RWPE2 (cell line): ENCODE results near the gene CUL1.

Experiments
- ATAC-seq: fragments of 200-7000 bp; cut with Tn5 transposase; 3 replicates; pipeline ENCODE4 v1.9.1; 2021; ENCODE audit warnings: low read depth
- DNase-seq: peaks from one replicate; pipeline ENCODE4 v3.0.0-alpha.2; 2020; ENCODE audit warnings: low spot score
- H3K27ac ChIP-seq: fragments of 450-650 bp; 2 replicates; pipeline ENCODE4 v1.5.1; 2017; ENCODE audit warnings: mild to moderate bottlenecking; ENCODE audit not compliant: poor library complexity, severe bottlenecking
- H3K27me3 ChIP-seq: fragments of 250-450 bp; sonication (Bioruptor Pico); 2 replicates; pipeline ENCODE4 v1.5.1; 2021; ENCODE audit warnings: mild to moderate bottlenecking, moderate library complexity; ENCODE audit not compliant: insufficient read depth, poor library complexity, severe bottlenecking
- H3K36me3 ChIP-seq: fragments of 250-450 bp; sonication (Bioruptor Pico); 2 replicates; pipeline ENCODE4 v1.5.1; 2020; ENCODE audit warnings: low read depth, mild to moderate bottlenecking, moderate library complexity
- H3K4me1 ChIP-seq: fragments of 250-450 bp; sonication (Bioruptor Pico); 2 replicates; pipeline ENCODE4 v1.5.1; 2021; ENCODE audit warnings: mild to moderate bottlenecking, moderate library complexity; ENCODE audit not compliant: insufficient read depth, poor library complexity, severe bottlenecking
- H3K4me3 ChIP-seq: fragments of 250-450 bp; sonication (Bioruptor Pico); 2 replicates; pipeline ENCODE4 v1.5.1; 2021; ENCODE audit warnings: mild to moderate bottlenecking, moderate library complexity; ENCODE audit not compliant: severe bottlenecking
- H3K9me3 ChIP-seq: fragments of 250-450 bp; sonication (Bioruptor Pico); 2 replicates; pipeline ENCODE4 v1.5.1; 2021; ENCODE audit warnings: mild to moderate bottlenecking, moderate library complexity; ENCODE audit not compliant: severe bottlenecking
- CTCF ChIP-seq: fragments of 450-650 bp; IDR thresholded peaks from one replicate; pipeline ENCODE4 v1.5.1; 2017; ENCODE audit warnings: mild to moderate bottlenecking, moderate library complexity; ENCODE audit not compliant: poor library complexity, severe bottlenecking

CUL1 gene

GRCh38 chr7:148698397-148699023 is at the start of gene CUL1:
TSS of gene CUL1 (plus strand) at chr7:148698903. CDS start at chr7:148730123, 31,220 bp downstream.
- H3K27me3 ChIP-seq: no peaks in the 10 kb centered on the region
- peak within 1 kb of the TSS; percentile 85 for H3K27ac ChIP-seq
- peak; percentile 72 for ATAC-seq
- no peaks in the 10 kb centered on the region for H3K36me3 ChIP-seq
- peaks cover 21% of the 10 kb centered on the region for H3K4me1 ChIP-seq
- no peak for TF ChIP-seq CTCF
- no peaks in the 10 kb centered on the region for H3K9me3 ChIP-seq
- H3K4me3 ChIP-seq: peak within 1 kb of the TSS; percentile 96
- peak; percentile 84 for DNase-seq

- no peak overlapping the region for H3K4me3 ChIP-seq
- no peak for TF ChIP-seq CTCF
- H3K27me3 ChIP-seq: no peaks in the 10 kb centered on the region
- no peaks in the 10 kb centered on the region for H3K9me3 ChIP-seq
- no peaks in the 10 kb centered on the region for H3K36me3 ChIP-seq
- DNase-seq (no peak), ATAC-seq (peak; percentile 86)
- H3K27ac ChIP-seq: peak overlapping the region; percentile 33
- H3K4me1 ChIP-seq: peaks cover 7% of the 10 kb centered on the region
Measured at GRCh38 chr7:148650232-148650858, 48.4 kb upstream of the CUL1 start.

GRCh38 chr7:148652773-148653172 is 45.9 kb upstream of the CUL1 start:
- no peak for DNase-seq
- Histone ChIP-seq H3K4me1 (peaks cover 7% of the 10 kb centered on the region), H3K4me3 (no peak overlapping the region), H3K9me3 (no peaks in the 10 kb centered on the region), H3K27me3 (no peaks in the 10 kb centered on the region), H3K36me3 (no peaks in the 10 kb centered on the region), H3K27ac (no peak overlapping the region)
- no peak for ATAC-seq
- TF ChIP-seq CTCF: no peak

- Histone ChIP-seq H3K9me3 (no peaks in the 10 kb centered on the region), H3K4me1 (no peaks in the 10 kb centered on the region), H3K27ac (no peak overlapping the region), H3K4me3 (no peak overlapping the region), H3K27me3 (no peaks in the 10 kb centered on the region), H3K36me3 (no peaks in the 10 kb centered on the region)
- DNase-seq (no peak), ATAC-seq (no peak)
- no peak for TF ChIP-seq CTCF
Measured at GRCh38 chr7:148657929-148658328, 40.8 kb upstream of the CUL1 start.

GRCh38 chr7:148661471-148661870 is 37.2 kb upstream of the CUL1 start:
- DNase-seq (no peak), ATAC-seq (no peak)
- Histone ChIP-seq H3K27me3 (no peaks in the 10 kb centered on the region), H3K36me3 (no peaks in the 10 kb centered on the region), H3K4me3 (no peak overlapping the region), H3K27ac (no peak overlapping the region), H3K9me3 (no peaks in the 10 kb centered on the region), H3K4me1 (no peaks in the 10 kb centered on the region)
- TF ChIP-seq CTCF: no peak
